NCI-H2107 (cell line): ENCODE measurements around the gene PXDN.

Experiments used
- DNase-seq: peaks from one replicate; lab custom pipeline; 2025; lab: John Stamatoyannopoulos, UW

PXDN gene

DNA sequence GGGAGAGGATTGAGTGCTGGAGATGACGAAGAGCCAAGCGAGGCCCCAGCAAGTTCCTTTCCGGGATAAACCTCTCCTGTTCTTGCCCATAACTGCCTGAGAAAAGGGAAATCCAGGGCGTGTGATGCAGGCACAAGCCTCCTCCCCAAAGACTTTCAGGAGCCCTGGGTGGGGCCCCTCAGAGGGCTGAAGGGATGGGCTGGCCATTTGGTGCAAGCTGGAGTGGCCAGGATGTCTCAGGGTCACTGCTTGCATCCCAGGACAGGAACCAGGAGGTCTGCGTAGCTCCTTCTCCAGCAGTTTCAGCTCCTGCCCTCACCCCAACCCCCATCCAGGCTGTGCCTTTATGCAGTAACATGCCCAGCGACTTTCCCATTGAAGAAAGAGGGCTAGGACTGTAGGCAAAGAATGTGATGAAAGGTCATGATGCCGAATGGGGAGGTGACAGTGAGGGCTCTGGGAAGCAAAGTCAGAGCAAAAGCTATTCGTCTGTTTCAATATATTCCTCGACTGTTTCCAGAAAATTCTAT, 80.2 kb downstream of the PXDN start:
- DNase-seq, result no peak

DNA sequence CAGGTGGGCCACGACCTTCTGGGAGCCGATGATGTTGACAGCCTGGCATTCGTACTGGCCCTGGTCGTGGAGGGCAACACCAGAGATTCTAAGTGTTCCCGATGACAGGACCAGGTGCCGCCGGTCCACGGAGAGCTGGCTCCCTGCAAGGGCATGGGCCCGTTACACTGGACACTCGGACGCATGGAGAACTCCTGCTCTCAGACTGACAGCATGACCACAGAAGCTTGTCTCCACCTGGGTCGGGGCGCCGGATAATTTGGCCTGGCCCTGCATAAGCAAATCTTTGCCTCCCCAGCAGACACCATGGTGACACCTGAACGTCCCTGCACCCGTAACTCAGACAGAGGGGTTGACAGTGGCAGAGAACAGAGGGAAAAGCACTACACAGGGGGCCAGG, 80.7 kb downstream of the PXDN start:
- no peak for DNase-seq

DNA sequence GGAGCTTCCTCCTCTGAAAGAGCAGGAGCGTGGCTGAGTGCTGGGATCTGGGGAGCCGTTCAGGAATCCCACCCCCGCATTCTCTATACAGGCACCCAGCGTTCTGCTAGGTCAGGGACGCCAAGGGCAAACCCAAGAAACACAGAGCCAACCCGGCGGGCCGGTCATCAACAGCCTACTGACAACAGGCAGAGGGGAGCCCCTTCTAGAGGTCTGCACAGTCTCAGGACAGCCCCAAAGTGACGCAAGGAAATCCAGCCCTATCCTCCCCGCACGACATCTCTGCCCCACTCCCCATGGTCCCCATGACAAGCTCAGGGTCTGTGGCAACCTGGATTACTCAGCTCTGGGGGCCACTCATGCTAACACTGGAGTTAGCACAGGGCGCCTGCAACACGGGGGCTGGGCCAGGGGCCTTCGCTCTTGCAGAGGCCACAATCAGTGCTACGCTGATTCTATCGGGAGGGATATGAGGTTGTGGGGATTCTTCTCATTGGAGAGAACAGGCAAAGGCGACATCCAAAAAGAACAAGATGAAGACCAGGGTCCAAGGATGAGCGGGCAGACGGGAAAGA, 81.6 kb downstream of the PXDN start:
- no peak for DNase-seq

DNA sequence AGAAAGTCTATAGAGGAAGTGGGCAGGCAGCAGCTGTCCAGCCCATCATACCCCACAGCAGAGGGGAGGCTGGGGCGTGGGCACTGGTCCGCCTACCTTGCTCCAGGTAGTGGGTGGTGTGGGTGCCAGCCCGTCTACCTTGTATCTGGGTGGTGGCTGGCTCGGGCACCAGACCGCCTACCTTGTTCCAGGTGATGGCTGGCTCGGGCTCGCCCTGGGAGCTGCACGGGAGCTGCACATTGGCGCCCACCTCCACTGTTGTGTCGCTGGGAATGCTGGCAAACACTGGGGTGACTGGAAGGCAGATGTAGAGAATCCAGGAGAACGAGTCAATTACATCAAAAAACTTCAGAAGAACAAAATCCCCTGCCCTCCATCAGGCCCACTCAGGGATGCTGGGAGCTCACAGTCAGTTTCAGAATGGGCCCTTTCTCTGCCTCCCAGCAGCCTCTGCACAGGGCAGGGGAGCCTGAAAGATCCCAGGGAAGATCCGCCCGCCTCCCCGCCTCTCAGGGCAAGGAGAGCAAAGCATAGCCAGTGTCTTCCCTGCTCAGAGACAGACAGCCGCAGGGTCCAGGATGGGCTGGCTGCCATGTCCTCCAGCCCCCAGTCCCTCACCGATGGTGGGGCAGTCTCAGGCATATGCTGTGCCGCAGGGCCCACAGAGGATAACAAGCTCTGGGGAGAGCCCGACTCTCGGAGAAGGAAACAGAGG, 82.3 kb downstream of the PXDN start:
- DNase-seq, result no peak

DNA sequence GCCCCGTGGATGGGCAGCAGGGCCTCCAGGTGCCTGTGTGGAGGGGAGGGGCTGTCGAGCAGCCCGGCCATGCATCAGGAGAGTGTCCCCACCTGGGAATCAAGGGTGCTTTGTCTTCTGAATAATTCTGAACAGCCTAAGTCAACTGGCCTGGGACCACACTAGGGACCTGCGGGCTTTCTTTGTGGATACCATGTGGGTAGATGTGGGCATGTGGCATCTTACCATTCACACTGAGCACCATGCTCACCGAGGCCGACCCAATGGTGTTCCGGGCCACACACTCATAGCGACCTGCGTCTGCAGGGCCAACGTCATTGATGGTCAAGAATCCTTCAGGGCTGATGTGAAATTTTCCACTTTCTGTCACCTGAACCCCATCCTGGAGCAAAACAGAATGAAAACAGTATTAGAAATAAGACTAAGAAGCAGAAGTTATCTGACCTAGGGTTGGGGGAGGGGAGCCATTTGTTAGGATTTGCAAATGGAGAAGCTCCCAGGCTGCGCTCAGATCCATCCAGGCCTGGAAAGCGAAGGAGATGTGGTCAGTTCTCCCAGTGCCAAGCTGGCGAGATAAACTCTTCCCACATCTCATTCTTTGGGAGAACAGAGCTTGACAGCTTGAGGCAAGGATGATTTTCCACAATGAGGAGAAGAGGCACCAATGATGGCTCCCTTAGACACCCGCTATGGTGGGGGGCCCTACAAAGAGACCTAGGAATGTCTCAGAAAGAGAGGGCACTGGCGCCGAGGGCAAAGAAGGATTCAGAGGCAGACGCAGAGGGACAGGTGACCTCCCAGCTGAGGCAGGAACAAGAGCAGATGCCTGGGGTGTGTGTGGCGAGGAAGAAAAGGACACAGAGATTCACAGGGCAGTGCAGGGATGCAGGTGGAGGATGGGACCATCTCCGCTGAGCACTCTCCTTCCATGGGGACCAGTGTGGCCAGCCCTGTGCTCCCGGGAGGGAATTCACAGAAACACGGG, 83.4 kb downstream of the PXDN start:
- DNase-seq, result no peak

DNA sequence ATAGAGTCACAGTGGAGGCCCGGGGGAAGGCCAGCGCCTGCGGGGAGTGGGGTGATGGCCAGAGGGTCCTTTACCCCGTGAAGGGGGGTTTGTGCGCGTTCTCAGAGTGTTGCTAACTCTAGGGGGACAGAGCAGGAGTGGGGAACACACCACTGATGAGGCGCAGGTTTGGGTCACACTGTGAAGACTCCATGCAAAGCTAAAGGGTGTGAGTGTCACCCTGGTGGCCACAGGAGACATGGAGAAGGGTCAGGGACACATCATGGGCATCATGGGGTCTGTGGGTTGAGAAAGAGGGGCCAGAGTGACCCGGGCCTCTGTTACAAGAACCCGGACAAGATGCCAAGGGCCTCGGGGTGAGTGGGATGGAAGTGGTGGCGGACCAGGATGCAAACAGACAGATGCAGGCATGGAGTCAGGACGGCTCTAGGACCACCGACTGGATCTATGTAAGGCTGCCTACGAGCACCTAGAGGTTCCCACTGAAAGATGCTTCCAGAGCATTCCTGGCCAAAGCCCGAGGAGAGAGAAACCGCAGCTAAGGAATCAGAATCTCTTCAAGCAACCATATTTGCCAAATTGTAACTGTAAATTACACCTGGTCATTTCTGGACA, 84.3 kb downstream of the PXDN start:
- DNase-seq, result no peak

DNA sequence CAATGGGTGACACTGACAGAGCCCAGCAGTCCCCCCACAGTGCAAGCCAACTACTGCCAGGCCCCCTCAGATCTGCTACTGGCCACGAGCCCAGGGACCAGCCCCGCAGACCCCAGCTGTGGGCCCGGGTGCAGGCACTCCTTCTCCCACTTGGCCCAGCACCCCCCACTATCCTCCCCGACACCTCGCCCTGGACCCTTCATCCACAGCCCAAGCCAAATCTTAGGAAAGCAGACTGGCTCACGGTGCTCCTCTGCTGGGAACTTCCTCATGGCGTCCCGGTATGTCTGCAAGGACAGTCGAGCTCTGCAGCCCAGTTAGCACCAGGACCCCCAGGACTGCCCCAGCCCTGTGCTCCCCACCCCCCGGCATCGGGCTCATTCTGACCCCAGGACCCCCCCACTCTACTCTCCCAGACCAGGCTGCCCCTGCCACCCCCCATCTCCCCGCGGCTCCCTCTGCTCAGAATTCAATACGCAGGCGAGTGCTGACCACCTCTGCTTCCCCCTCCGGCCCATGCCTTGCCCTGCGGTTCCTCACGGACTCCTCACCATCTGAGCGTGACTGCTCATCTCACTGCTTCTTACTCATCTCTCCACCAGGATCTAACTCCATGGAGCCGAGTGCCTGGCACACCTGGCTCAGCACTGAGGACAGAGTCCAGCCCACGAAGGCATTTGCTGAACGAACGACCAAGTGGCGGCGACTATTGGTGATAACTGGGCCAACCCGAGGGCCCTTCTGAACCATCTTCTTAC, 85.7 kb downstream of the PXDN start:
- no peak for DNase-seq

DNA sequence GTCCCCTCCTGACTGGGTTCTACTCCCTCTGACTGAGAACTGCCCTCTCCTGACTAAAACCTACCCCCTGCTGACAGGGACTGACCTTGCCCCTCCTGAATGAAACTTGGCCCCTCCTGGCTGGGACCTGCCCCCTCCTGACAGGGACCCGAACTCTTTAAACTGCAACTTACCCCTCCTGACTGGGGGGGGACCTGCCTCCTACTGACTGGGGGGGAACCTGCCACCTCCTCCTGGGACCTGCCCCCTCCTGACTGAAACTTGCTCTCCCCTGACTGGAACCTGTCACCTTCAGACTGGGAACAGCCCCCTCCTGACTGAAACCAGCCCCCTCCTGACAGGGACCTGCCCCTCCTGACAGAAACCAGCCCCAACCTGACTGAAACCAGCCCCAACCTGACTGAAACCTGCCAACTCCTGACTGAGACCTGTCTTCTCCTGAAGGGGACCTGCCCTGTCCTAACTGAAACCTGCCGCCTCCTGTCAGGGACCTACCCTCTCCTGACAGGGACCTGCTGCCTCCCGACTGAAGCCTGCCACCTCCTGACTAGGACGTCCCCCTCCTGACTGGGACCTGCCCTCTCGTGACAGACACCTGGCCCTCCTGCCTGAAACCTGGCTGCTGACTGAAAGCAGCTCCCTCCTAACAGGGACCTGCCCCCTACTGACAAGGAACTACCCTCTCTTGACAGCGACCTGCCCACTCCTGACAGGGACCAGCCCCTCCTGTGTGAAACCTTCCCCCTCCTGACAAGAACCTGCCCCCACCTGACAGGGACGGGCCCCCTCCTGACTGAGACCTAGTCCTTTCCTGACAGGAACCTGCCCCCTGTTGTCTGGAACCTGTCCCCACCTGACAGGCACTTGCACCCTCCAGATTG, 87.1 kb downstream of the PXDN start:
- DNase-seq, result no peak

DNA sequence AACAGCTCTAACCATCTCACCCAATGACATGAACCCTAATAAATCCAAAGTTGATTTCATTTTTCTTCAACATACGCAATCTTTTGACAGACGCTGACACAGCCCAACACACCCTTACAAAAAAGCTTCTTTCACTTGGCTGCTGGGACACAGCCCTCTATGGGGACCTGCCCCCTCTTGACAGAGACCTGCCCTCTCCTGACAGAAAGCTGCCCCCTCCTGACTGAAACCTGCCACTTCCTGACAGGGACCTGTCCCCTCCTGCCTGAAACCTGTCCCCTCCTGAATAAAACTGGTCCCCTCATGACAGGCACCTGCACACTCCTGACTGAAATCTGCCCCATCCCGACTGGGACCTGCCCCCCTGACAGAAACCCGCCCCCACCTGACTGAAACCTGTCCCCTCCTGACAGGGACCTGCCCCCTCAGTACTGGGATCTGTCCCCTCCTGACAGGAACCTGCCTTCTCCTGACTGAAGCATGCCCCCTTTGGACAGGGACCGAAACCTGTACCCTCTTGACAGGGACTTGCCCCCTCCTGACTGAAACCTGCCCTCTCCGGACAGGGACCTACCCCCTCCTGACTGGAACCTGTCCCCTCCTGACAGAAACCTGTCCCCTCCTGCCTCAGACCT, 87.9 kb downstream of the PXDN start:
- DNase-seq, result no peak

DNA sequence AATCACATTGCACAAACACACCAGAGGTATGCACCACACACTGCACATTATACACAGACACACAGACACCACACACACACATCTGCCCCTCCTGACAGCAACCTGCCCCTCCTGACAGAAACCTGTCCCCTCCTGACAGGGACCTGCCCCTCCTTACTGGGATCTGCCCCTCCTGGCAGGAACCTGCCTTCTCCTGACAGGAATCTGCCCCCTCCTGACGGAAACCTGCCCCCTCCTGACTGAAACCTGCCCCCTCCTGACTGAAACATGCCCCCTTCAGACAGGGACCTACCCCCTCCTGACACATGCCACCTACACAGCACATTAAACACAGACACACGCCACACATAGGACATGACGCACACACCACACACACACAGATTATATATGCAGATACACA, 88.9 kb downstream of the PXDN start:
- DNase-seq, result no peak

DNA sequence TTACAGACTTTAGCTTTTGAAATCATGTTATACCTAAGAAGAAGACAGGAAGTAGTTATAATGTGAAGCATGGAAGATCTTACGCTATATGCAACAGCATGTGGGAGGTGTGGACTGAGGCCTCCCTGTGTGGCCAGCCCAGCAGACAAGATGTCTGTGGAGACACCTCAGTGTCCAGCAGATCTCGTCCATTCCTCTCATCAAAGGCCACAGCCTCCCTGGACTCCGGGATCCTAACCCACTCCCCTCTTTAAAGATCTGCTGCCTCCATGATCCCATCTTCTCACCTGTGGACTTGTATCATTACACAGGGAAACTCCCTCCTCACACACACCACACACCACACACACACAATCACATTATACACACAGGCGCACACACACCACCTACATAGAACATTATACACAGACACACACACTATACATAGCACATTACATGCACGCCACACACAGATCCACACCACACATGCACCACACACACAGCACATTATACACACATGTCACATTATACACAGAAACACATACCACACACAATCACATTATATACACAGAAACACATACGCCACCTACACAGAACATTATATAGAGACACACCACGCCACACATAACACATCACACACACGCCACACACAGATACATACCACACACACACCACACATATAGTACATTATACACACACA, 89.5 kb downstream of the PXDN start:
- no peak for DNase-seq

DNA sequence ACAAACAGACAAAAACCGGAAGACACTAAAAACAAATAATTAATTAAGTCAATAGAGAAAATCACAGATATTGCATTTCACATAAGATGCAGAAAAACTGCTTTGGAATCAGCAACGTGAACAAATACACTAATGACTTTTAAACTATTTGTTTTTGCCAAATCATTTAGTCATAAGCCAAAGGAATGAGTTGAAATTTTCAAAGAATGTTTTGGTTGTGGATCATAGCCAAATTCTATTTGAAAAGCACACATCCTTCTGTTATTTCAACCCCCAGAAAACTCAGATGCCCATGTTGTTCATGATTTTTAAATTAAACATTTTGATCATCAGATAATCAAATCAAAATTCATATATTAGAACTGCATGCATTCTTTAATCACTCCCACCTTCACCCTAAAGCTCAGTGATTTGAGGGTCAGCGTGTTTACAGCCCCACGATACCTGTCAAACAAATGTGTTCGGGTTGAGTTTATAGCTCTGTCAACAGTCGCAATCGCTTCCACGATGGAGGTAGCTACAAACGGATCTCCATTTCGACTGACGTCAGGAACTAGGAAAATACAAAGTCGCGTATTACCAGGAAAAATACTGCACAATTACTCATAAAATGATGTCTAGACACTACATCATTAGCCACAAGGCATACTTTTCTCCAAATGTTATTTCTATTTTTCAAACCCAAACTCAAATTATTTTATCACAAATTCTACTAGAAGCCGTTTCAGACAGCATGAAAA, 90.2 kb downstream of the PXDN start:
- no peak for DNase-seq

DNA sequence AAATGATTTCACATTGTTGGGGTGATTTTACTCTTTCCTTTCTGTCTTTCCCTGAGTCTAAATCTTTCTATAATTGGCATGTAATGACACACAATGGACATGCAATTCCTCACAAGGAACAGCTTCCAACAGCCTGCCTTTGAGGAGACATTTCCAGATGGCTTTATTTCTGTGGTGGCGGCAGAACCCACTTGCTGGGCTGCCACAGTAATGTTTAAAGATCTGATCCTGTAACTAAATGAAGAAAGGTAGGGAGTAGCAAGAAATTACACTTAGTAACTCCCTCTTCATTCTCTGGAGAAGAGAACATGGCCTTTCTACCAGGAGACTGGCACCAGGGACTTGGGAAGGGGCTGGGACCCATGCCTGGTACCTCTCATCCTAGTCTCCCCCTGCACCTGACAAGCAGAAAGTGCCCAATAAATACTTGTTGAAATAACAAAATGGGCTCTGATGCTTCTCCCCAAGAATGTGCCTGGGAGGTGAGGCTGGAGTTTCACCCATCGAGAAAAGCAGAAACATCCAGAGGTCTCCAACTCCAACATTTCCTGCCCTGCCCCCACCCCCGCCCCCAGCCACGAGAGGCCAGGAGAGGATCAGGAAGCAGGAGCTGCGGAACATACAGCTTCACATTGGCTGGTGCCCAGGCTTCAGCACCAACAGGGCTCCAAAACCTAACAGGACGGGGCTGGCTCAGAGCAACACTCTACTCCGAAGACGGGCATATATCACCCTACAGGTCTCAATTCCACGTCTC, 92.1 kb downstream of the PXDN start:
- no peak for DNase-seq

DNA sequence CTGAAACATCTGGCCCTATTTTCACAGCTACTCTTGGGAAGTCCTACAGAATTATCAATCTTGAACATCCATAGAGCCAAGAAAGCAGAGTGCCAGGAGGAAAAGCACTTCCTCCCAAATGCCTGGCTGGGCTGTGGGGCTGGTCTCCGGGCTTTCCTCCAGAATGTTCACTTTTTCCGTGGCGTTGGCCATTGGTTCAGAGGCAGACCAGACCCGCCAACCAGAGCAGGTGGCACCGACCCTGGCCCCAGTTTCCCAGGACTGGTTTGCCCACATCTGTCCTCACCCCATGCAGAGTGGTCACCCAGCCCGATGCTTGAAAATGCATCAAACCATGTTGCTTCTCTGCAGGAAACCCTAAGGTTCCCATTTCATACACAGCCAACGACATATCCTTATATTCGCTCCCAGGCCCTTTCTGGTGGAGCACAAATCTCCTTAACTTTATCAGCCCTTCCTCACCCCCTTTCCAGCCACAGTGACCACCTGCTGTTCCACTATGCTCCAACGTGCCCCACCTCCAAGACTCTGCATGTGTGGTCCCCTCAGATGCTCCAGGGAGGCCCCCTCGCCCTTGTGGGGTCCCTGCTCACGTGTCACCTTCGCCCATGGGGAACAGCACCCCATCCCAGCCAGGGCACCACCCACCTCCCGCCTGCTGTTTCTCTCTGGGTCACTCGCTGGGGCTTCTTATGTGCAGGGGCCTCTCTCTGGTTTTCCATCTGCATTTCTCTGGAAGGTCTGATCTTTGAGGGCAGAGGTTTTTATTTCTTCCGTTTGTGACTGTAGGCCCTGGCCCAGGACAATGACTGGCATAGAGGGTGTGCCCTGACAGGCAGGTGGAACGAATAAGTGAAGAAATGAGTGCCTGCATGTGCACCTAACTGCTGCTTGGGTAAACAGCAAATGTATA, 92.9 kb downstream of the PXDN start:
- DNase-seq, result no peak

DNA sequence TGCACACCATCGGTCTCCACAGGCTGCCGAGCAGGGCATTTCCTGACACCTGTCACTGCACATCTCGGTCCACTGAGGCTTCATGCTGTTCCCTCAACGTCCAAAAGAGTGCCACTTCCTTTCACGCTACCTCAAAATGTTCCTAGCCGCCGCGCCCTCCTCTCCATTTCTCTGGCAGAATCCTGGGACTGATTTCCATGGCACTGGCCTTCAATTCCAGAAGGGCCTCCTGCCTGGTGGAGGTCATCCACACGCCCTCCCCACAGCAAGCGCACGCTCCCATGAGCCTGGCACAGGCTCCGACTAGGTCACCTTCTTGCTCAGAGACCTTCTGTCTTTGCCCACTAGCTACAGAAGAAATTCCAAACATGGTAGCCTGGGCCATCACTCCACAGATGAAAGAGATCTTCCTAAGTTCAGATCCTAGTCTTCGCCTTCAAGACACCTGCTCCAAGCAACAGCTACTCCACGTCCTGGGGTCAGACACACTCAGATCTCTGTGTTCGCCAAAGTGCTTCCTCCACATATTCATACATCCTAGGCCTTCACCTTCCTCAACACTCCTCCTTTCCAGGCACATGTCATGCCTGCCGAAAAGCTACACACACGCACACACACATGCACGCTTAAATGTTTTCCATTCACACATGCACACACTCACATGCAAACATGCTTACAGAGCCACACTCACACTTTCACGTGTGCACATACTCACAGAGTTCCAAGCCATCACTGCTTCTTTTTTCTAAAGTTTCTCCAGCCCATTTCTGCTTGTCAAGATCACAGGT, 94.0 kb downstream of the PXDN start:
- no peak for DNase-seq
